IMR-90 (cell line): ENCODE results near the gene PIP5K1C. TPM values are rescaled to one million over a fixed set of nuclear protein-coding genes. Genes with fewer than 3 reads are reported as not detected.

Source experiments
- ATAC-seq: fragments of 200-7000 bp; cut with Tn5 transposase; 2 replicates; pipeline ENCODE4 v1.9.1; 2020; ENCODE audit warnings: low read depth, mild to moderate bottlenecking, moderate library complexity
- BruUV-seq: library from RNA; stranded (reverse); fragments of 400-500 nt; replicated peaks from 2 replicates; lab custom pipeline; 2021; lab: Mats Ljungman, UMichigan
- CTCF ChIA-PET: fragments of 300-600 bp; formaldehyde crosslinking; extraction: SDS; loops from one replicate; lab custom pipeline; 2021; ENCODE audit warnings: antibody characterized with exemption; lab: Yijun Ruan, JAX
- POLR2A ChIA-PET: fragments of 300-600 bp; sonication (Branson Sonifier 250); formaldehyde crosslinking; loops from one replicate; lab custom pipeline; 2022; ENCODE audit warnings: antibody characterized with exemption; ENCODE audit not compliant: unreplicated experiment; lab: Charles Lee
- DNase-seq: peaks from one replicate; pipeline ENCODE4 v3.0.0; 2013
- H2AFZ ChIP-seq: replicated peaks from 2 replicates; pipeline ENCODE3; 2013; ENCODE audit warnings: low read length, mild to moderate bottlenecking; ENCODE audit not compliant: poor library complexity
- H2AK5ac ChIP-seq: 2 replicates; pipeline ENCODE4 v1.6.1; 2013; ENCODE audit warnings: low read depth, low read length, inconsistent platforms
- H2AK9ac ChIP-seq: replicated peaks from 2 replicates; pipeline ENCODE3; 2013; ENCODE audit warnings: mild to moderate bottlenecking, low read depth, low read length, moderate library complexity; ENCODE audit not compliant: poor library complexity
- H2BK120ac ChIP-seq: 2 replicates; pipeline ENCODE4 v1.6.1; 2013; ENCODE audit warnings: low read depth, low read length, inconsistent platforms
- H2BK15ac ChIP-seq: 3 replicates; pipeline ENCODE4 v1.6.1; 2013; ENCODE audit warnings: low read depth, low read length, inconsistent platforms
- H2BK20ac ChIP-seq: 2 replicates; pipeline ENCODE4 v1.6.1; 2013; ENCODE audit warnings: low read depth, mild to moderate bottlenecking, inconsistent platforms, low read length, moderate library complexity
- H2BK5ac ChIP-seq: 2 replicates; pipeline ENCODE4 v1.6.1; 2013; ENCODE audit warnings: mild to moderate bottlenecking, low read depth, low read length, inconsistent platforms; ENCODE audit not compliant: poor library complexity, severe bottlenecking
- H3K14ac ChIP-seq: replicated peaks from 2 replicates; pipeline ENCODE4 v1.6.1; 2013; ENCODE audit warnings: low read depth, low read length, inconsistent platforms
- H3K18ac ChIP-seq: 2 replicates; pipeline ENCODE4 v1.6.1; 2013; ENCODE audit warnings: low read depth, low read length, control low read depth
- H3K23ac ChIP-seq: 2 replicates; pipeline ENCODE4 v1.6.1; 2013; ENCODE audit warnings: low read depth, low read length, inconsistent platforms
- H3K27ac ChIP-seq: 2 replicates; pipeline ENCODE4 v1.5.1; 2013; ENCODE audit warnings: mild to moderate bottlenecking, control low read depth, low read length; ENCODE audit not compliant: insufficient read depth
- H3K27me3 ChIP-seq: 2 replicates; pipeline ENCODE4 v1.6.1; 2013; ENCODE audit warnings: low read length; ENCODE audit not compliant: control insufficient read depth, insufficient read depth
- H3K36me3 ChIP-seq: 2 replicates; pipeline ENCODE4 v1.6.1; 2013; ENCODE audit warnings: low read length, mixed read lengths; ENCODE audit not compliant: control insufficient read depth, insufficient read depth
- H3K4ac ChIP-seq: 2 replicates; pipeline ENCODE4 v1.6.1; 2013; ENCODE audit warnings: low read depth, low read length, inconsistent platforms
- H3K4me1 ChIP-seq: 2 replicates; pipeline ENCODE4 v1.6.1; 2013; ENCODE audit warnings: low read length, mixed read lengths; ENCODE audit not compliant: control insufficient read depth, insufficient read depth
- H3K4me2 ChIP-seq: 2 replicates; pipeline ENCODE4 v1.6.1; 2013; ENCODE audit warnings: low read depth, mild to moderate bottlenecking, control low read depth, low read length, moderate library complexity
- H3K4me3 ChIP-seq: 2 replicates; pipeline ENCODE4 v1.5.1; 2013; ENCODE audit warnings: low read depth, mild to moderate bottlenecking, control low read depth, low read length, moderate library complexity; ENCODE audit not compliant: insufficient read depth
- H3K56ac ChIP-seq: 2 replicates; pipeline ENCODE4 v1.6.1; 2013; ENCODE audit warnings: low read length, inconsistent platforms; ENCODE audit not compliant: insufficient read depth; ENCODE audit errors: extremely low read depth
- H3K79me1 ChIP-seq, 2 experiments: 2 replicates each; pipeline ENCODE4 v1.6.1; 2013; ENCODE audit warnings: low read length in 2 of 2, inconsistent platforms in 1 of 2, low read depth in 1 of 2
- H3K9ac ChIP-seq: 2 replicates; pipeline ENCODE4 v1.6.1; 2013; ENCODE audit warnings: low read depth, low read length, control low read depth
- H3K9me1 ChIP-seq: 2 replicates; pipeline ENCODE4 v1.6.1; 2013; ENCODE audit warnings: low read length, inconsistent platforms; ENCODE audit not compliant: insufficient read depth
- H3K9me3 ChIP-seq: 2 replicates; pipeline ENCODE4 v1.6.1; 2013; ENCODE audit warnings: low read length; ENCODE audit not compliant: control insufficient read depth, insufficient read depth
- H4K20me1 ChIP-seq: 2 replicates; pipeline ENCODE4 v1.6.1; 2013; ENCODE audit warnings: low read length, inconsistent platforms; ENCODE audit not compliant: insufficient read depth
- H4K5ac ChIP-seq: 2 replicates; pipeline ENCODE4 v1.6.1; 2013; ENCODE audit warnings: mild to moderate bottlenecking, low read depth, low read length, control low read depth
- H4K8ac ChIP-seq, 2 experiments: 2 replicates each; pipeline ENCODE4 v1.6.1; 2013; ENCODE audit warnings: low read depth in 2 of 2, low read length in 2 of 2, control low read depth in 1 of 2, inconsistent platforms in 1 of 2
- H4K91ac ChIP-seq: 2 replicates; pipeline ENCODE4 v1.6.1; 2013; ENCODE audit warnings: low read depth, low read length, inconsistent platforms; ENCODE audit not compliant: insufficient read depth
- BHLHE40 ChIP-seq: fragments of 150-350 bp; IDR thresholded peaks from 2 replicates; pipeline ENCODE4 v1.6.1; 2016; ENCODE audit warnings: mild to moderate bottlenecking, low read depth, low read length
- CEBPB ChIP-seq: IDR thresholded peaks from 2 replicates; pipeline ENCODE4 v1.6.1; 2012; ENCODE audit warnings: low read depth, low read length, improper control_type of control experiment
- CHD1 ChIP-seq: IDR thresholded peaks from 2 replicates; pipeline ENCODE4 v1.6.1; 2012; ENCODE audit warnings: low read depth, low read length, improper control_type of control experiment
- FOS ChIP-seq: fragments of 150-350 bp; IDR thresholded peaks from 2 replicates; pipeline ENCODE4 v1.6.1; 2016; ENCODE audit warnings: low read depth, low read length
- MAFK ChIP-seq: IDR thresholded peaks from 2 replicates; pipeline ENCODE4 v1.6.1; 2012; ENCODE audit warnings: low read depth, low read length, improper control_type of control experiment
- MAZ ChIP-seq: IDR thresholded peaks from 2 replicates; pipeline ENCODE4 v1.6.1; 2012; ENCODE audit warnings: low read depth, mild to moderate bottlenecking, low read length, improper control_type of control experiment, moderate library complexity, borderline replicate concordance
- MXI1 ChIP-seq: IDR thresholded peaks from 2 replicates; pipeline ENCODE4 v1.6.1; 2012; ENCODE audit warnings: low read depth, mild to moderate bottlenecking, low read length, moderate library complexity, borderline replicate concordance
- NFE2L2 ChIP-seq: fragments of 150-350 bp; IDR thresholded peaks from 2 replicates; pipeline ENCODE4 v1.6.1; 2016; ENCODE audit warnings: low read depth, mild to moderate bottlenecking, low read length
- POLR2A ChIP-seq: IDR thresholded peaks from 2 replicates; pipeline ENCODE4 v1.6.1; 2012; ENCODE audit warnings: mild to moderate bottlenecking, low read depth, low read length
- RAD21 ChIP-seq: IDR thresholded peaks from 2 replicates; pipeline ENCODE4 v1.6.1; 2012; ENCODE audit warnings: low read length, improper control_type of control experiment
- RCOR1 ChIP-seq: IDR thresholded peaks from 2 replicates; pipeline ENCODE4 v1.6.1; 2012; ENCODE audit warnings: mild to moderate bottlenecking, low read length, improper control_type of control experiment; ENCODE audit not compliant: insufficient replicate concordance
- RFX5 ChIP-seq: IDR thresholded peaks from 2 replicates; pipeline ENCODE4 v1.8.0; 2012; ENCODE audit warnings: low read depth, mild to moderate bottlenecking, low read length, moderate library complexity
- SMC3 ChIP-seq: fragments of 150-350 bp; IDR thresholded peaks from 2 replicates; pipeline ENCODE4 v1.6.1; 2016; ENCODE audit warnings: low read depth, mild to moderate bottlenecking, antibody characterized with exemption, low read length, moderate library complexity
- WGBS, 2 experiments: methylation state at CpG; one replicate each; pipeline versions ENCODE4 v1.1.5 to v1.1.7; 2013; ENCODE audit warnings: missing lambda C conversion rate in 2 of 2; ENCODE audit not compliant: insufficient read length in 1 of 2; ENCODE audit errors: extremely low coverage in 2 of 2; 5-methylcytosine and 5-hydroxymethylcytosine counted together
- dilution Hi-C: fragments of 300-500 bp; cut with HindIII; formaldehyde crosslinking; loops from one replicate; pipeline ENCODE4 v1.14.3; 2018; ENCODE audit warnings: low sequenced_read_pairs; ENCODE audit not compliant: unreplicated experiment
- in situ Hi-C: fragments of 300-500 bp; cut with MboI; formaldehyde crosslinking; loops from 3 replicates; pipeline ENCODE4 v1.14.3; 2019; ENCODE audit warnings: low sequenced_read_pairs, inconsistent platforms, mixed read lengths
- intact Hi-C: fragments of 100-400 bp; cut with micrococcal nuclease; formaldehyde crosslinking; loops from 2 replicates; pipeline ENCODE4 v1.10.0; 2022
- polyA plus RNA-seq, 3 experiments: library from polyadenylated mRNA; depleted of rRNA; stranded (reverse); fragments of >200 nt; gene quantifications; 2 replicates each; pipeline ENCODE4 v1.2.3, GENCODE V29; 2012; ENCODE audit warnings: low replicate concordance in 1 of 3
- total RNA-seq: library from RNA; depleted of rRNA; stranded (reverse); fragments of >200 nt; gene quantifications from 2 replicates; pipeline ENCODE4 v1.2.3, GENCODE V29; 2012
- TF ChIP-seq, protein P1 (sequence below): conservative IDR thresholded peaks from 2 replicates; pipeline ENCODE4 v1.5.1; 2012; ENCODE audit warnings: mild to moderate bottlenecking, low read depth, low read length, improper control_type of control experiment
- TF ChIP-seq, protein P2 (sequence below): fragments of 150-350 bp; IDR thresholded peaks from 2 replicates; pipeline ENCODE4 v1.6.1; 2017; ENCODE audit warnings: mild to moderate bottlenecking, antibody characterized with exemption, low read length, low read depth
- TF ChIP-seq, protein P3 (sequence below): fragments of 150-350 bp; IDR thresholded peaks from 2 replicates; pipeline ENCODE4 v1.6.1; 2016; ENCODE audit warnings: low read depth, mild to moderate bottlenecking, low read length, moderate library complexity, borderline replicate concordance

The PIP5K1C gene
- total and polyA plus RNA-seq, 2 of the 4 experiments (the other 2 are of a cell fraction) = 13.6 to 23.3 TPM

GRCh38 chr19:3622224-3622623 is 78.0 kb downstream of the PIP5K1C start:
- Histone ChIP-seq H3K23ac (no peak overlapping the region), H3K9ac (no peak overlapping the region), H2BK5ac (no peak overlapping the region), H4K91ac (no peak overlapping the region), H3K9me1 (peaks cover under 1% of the 10 kb centered on the region; the same call in 1 of the 2 replicates), H3K79me1 (peaks cover 14 to 42% of the 10 kb centered on the region in 2 experiments; a peak in 3 of 4 replicates), H4K20me1 (peaks cover 26% of the 10 kb centered on the region), H3K18ac (no peak overlapping the region), H3K56ac (no peak overlapping the region), H3K27ac (no peak overlapping the region), H2BK120ac (no peak overlapping the region), H2AK5ac (no peak overlapping the region), H2BK20ac (no peak overlapping the region), H3K14ac (no peak overlapping the region), H3K4ac (no peak overlapping the region), H2AK9ac (no peak overlapping the region), H4K5ac (no peak overlapping the region), H3K9me3 (no peaks in the 10 kb centered on the region), H4K8ac (no peak overlapping the region), H3K4me3 (no peak overlapping the region), H3K4me1 (peaks cover 8% of the 10 kb centered on the region), H2BK15ac (no peak overlapping the region), H3K4me2 (no peak overlapping the region), H3K36me3 (peaks cover 24% of the 10 kb centered on the region), H3K27me3 (no peaks in the 10 kb centered on the region), H2AFZ (no peak overlapping the region)
- DNase-seq = no peak
- intact Hi-C loops = no loop called here
- in situ Hi-C loops = loop anchor here (25.0 kb wide), 1 partner anchor 310 kb away; no protein-coding TSS in a partner anchor
- BruUV-seq = no TSS peak
- dilution Hi-C loops = no loop called here
- ChIA-PET POLR2A (no interaction called here), CTCF (no interaction called here)
- WGBS, 2 experiments = no CpG with 5 or more reads among the region's 12 CpGs
- ATAC-seq = no peak
- TF ChIP-seq RFX5 (no peak), NFE2L2 (no peak), CHD1 (no peak), CEBPB (no peak), MAFK (no peak), RCOR1 (no peak), MAZ (no peak), RAD21 (no peak), FOS (no peak), SMC3 (no peak), BHLHE40 (no peak), MXI1 (no peak), POLR2A (no peak)
- TF ChIP-seq, protein P1, sequence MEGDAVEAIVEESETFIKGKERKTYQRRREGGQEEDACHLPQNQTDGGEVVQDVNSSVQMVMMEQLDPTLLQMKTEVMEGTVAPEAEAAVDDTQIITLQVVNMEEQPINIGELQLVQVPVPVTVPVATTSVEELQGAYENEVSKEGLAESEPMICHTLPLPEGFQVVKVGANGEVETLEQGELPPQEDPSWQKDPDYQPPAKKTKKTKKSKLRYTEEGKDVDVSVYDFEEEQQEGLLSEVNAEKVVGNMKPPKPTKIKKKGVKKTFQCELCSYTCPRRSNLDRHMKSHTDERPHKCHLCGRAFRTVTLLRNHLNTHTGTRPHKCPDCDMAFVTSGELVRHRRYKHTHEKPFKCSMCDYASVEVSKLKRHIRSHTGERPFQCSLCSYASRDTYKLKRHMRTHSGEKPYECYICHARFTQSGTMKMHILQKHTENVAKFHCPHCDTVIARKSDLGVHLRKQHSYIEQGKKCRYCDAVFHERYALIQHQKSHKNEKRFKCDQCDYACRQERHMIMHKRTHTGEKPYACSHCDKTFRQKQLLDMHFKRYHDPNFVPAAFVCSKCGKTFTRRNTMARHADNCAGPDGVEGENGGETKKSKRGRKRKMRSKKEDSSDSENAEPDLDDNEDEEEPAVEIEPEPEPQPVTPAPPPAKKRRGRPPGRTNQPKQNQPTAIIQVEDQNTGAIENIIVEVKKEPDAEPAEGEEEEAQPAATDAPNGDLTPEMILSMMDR = no peak
- TF ChIP-seq, protein P2, sequence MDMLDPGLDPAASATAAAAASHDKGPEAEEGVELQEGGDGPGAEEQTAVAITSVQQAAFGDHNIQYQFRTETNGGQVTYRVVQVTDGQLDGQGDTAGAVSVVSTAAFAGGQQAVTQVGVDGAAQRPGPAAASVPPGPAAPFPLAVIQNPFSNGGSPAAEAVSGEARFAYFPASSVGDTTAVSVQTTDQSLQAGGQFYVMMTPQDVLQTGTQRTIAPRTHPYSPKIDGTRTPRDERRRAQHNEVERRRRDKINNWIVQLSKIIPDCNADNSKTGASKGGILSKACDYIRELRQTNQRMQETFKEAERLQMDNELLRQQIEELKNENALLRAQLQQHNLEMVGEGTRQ = no peak
- TF ChIP-seq, protein P3, sequence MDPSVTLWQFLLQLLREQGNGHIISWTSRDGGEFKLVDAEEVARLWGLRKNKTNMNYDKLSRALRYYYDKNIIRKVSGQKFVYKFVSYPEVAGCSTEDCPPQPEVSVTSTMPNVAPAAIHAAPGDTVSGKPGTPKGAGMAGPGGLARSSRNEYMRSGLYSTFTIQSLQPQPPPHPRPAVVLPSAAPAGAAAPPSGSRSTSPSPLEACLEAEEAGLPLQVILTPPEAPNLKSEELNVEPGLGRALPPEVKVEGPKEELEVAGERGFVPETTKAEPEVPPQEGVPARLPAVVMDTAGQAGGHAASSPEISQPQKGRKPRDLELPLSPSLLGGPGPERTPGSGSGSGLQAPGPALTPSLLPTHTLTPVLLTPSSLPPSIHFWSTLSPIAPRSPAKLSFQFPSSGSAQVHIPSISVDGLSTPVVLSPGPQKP = no peak
